Suprapubic skin (tissue), 4 donors: Measurements from ENCODE around the gene SLC12A3.

Experiments used
- CTCF ChIP-seq, 2 donors: fragments of 200-600 bp in 1 of 2; fragments of 450-650 bp in 1 of 2; sonication (generic) in 1 of 2; IDR thresholded peaks; one replicate each; pipeline ENCODE4 v1.5.1; 2016 to 2019; ENCODE audit warnings: antibody characterized with exemption in 2 of 2, mild to moderate bottlenecking in 1 of 2, moderate library complexity in 1 of 2
- EP300 ChIP-seq: sonication (generic); formaldehyde crosslinking; IDR thresholded peaks from one replicate; pipeline ENCODE4 v1.6.1; 2017; ENCODE audit warnings: antibody characterized with exemption
- POLR2A ChIP-seq, 2 donors: fragments of 450-650 bp; IDR thresholded peaks; one replicate each; pipeline ENCODE4 v1.6.1; 2017; ENCODE audit warnings: antibody characterized with exemption in 2 of 2, mild to moderate bottlenecking in 2 of 2, moderate library complexity in 2 of 2
- POLR2AphosphoS5 ChIP-seq, 3 donors: sonication (generic); formaldehyde crosslinking; IDR thresholded peaks; one replicate each; pipeline ENCODE4 v1.6.1; 2017; ENCODE audit warnings: antibody characterized with exemption in 3 of 3

GRCh38 chr16:56841659-56842058, 23.3 kb upstream of the SLC12A3 start:
- TF ChIP-seq POLR2A (IDR thresholded peaks at IDR 0.05) (no peak), CTCF (IDR thresholded peaks at IDR 0.05) (no peak), EP300 (no peak), POLR2AphosphoS5 (IDR thresholded peaks at IDR 0.05) (no peak)
